ENCODE data around the gene CPHXL2.
A peak's percentile ranks its signal among the peaks of the same experiment; 100 is the strongest.

CPHXL2 gene

DNA sequence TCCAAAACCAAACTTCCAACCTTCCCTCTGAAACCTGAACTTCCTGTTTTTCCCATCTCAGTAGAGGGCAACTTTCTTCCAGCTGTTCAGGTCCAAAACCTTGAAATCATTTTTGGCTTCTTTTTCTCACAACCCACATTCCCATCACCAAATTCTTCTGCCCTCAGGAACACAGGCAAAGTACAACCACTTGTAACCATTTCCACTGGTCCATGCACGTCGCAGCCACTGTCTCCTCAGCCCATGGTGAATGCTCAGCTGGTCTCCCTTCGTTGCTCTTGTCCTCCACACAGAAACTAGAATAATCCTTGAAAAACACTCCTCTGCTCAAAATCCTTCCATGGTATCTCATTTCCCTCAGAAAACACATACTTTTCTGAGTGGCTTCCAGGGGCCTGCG, 50.0 kb downstream of the CPHXL2 start:
- no peak for DNase-seq (ENCODE audit: low spot score in 2 of 2)
- Mint-ChIP-seq H3K4me1 (no peaks in the 10 kb centered on the region), H3K36me3 (peaks cover 29% of the 10 kb centered on the region), H3K9me3 (no peaks in the 10 kb centered on the region), H3K27me3 (no peaks in the 10 kb centered on the region), H3K4me3 (no peak overlapping the region), H3K27ac (no peak overlapping the region)
- no peak for ATAC-seq (ENCODE audit: low read depth)

DNA sequence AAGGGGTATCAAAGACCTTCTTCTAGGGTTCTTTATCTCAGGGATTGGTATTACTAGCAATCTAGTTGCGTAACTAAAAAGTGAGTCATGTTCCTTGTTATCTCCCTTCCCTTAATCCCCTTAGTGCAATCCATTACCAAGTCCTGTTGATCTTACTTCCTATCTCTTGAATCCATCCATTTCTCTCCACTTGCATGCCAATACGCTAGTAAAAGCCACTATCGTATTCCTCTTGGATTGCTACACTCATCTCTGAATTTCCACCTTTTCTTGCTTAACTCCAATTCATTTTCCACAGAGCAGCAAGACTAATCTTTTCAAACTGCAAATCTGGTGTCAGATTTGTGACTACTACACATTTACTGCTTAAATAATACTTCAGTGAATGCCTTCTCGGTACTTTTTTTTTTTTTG, 51.9 kb downstream of the CPHXL2 start:
- H3K9me3 Mint-ChIP-seq, result no peaks in the 10 kb centered on the region
- DNase-seq (ENCODE audit: low spot score in 2 of 2), result no peak
- peaks cover 33% of the 10 kb centered on the region for H3K36me3 Mint-ChIP-seq
- peaks cover 13% of the 10 kb centered on the region for H3K4me1 Mint-ChIP-seq
- no peaks in the 10 kb centered on the region for H3K27me3 Mint-ChIP-seq
- peak overlapping the region; percentile 57 for H3K4me3 Mint-ChIP-seq
- peak overlapping the region; percentile 58 for H3K27ac Mint-ChIP-seq
- no peak for ATAC-seq (ENCODE audit: low read depth)

DNA sequence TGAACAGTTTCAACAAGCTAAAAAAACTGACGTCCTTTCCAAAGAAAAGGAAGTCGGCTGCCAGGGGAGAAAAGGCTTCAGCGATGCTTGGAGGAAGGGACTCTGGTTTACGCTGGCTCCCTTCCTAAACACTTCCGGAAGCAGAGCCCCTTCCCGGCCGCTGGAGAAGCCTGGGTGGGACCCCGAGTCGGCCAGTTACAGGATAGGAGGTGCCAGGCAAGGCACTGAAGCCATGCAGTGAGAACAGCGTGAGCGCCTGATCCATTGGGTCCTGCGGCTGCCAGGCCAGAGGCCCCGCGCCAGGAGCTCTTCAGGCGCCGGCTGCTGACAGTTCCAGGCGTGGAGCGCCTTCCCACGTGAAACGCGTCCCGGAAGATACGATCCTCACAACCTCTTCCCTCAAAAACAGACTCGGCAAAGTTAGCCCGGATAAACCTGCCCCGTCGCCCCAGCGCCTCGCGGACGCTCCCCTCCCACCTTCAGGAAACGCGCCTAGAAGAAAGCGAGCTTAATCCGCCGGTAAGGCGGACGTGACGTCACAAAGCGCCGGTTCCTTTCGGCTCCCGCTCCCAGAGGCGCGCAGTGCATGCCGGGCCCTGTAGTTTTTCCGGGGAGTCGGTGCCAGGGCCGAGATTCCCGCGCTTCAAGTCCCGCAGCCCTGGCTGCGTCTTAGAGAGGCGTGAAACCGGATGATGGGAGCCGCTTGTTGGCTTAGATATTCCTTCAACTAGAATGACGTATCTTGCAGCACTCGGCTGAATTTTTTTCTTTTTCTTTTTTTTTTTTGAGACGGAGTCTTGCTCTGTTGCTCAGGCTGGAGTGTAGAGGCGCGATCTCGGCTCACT, 53.8 kb downstream of the CPHXL2 start, which contains the start of gene ADAT1:
Gene ADAT1, minus strand, starts transcription at position 521 of the 845 bp plus-strand sequence. CDS start 2,482 bp downstream, outside the sequence.
- peak; percentile 92 to 93 for DNase-seq (ENCODE audit: low spot score in 2 of 2)
- Mint-ChIP-seq H3K36me3 (peaks cover 25% of the 10 kb centered on the region), H3K4me3 (peak within 1 kb of the TSS; percentile 98), H3K27me3 (no peaks in the 10 kb centered on the region), H3K9me3 (no peaks in the 10 kb centered on the region), H3K27ac (peak within 1 kb of the TSS; percentile 96), H3K4me1 (peaks cover 13% of the 10 kb centered on the region)
- ATAC-seq (ENCODE audit: low read depth), result peak; percentile 95

DNA sequence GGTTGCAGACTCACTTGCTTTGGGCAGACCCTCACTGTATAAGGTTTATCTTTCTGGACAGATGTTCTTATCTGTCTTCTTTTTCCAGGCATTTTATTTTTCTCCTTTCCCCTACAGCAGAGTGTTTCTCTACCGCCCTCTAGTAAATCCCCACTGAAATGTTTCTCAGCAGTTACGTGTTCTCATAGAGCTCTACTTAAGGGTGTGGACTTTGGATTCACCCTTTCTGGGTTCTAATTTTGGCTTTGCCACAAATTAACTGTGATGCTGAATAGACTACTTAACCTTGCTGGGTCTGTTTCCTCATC, 55.7 kb downstream of the CPHXL2 start:
- no peak for ATAC-seq (ENCODE audit: low read depth)
- Mint-ChIP-seq H3K4me3 (no peak overlapping the region), H3K27ac (peak overlapping the region; percentile 80), H3K27me3 (no peaks in the 10 kb centered on the region), H3K9me3 (no peaks in the 10 kb centered on the region), H3K4me1 (peaks cover 22% of the 10 kb centered on the region), H3K36me3 (peaks cover 23% of the 10 kb centered on the region)
- DNase-seq (ENCODE audit: low spot score in 2 of 2), result no peak

DNA sequence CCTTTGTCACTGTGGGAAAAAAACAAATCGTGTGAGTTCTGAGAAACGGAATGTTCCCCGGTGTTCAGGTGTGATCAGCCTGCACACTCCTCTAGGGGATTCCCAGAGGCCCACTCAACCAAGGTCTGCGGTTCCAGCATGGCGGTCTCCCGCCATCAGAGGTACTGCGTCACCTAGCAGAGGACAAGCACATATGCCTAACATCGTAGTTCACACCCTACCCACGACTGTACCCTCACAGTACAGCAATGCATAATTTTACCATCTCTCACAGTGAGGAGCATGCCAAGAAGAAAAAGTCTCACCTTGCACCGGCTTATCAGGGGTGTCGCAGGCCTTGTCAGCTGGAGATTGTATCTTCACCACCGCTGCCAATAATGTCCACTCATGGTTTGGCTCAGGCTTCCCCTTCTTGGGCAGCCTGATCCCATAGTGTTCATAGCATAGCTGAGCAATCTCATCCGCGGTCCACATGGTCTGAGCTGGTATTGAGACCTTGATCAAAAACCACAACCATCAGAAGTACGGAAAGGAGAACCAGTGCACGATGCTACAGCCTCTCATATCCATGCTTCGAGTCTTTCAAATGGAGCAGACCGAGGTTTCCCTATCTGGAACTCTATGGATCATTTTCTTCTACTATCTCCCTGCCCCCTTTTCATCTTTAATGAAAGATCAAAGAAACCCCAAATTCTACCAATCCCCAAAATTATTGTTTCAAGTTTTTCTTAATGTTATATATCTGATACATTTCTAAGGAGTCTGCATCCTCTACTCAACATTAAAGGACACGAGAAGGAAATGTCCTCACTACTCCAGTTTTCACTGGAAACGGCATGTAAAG, 56.3 kb downstream of the CPHXL2 start:
- DNase-seq (ENCODE audit: low spot score in 2 of 2) (no peak), ATAC-seq (ENCODE audit: low read depth) (no peak)
- Mint-ChIP-seq H3K27me3 (no peaks in the 10 kb centered on the region), H3K36me3 (peaks cover 22% of the 10 kb centered on the region), H3K4me3 (no peak overlapping the region), H3K27ac (peak overlapping the region; percentile 80), H3K9me3 (no peaks in the 10 kb centered on the region), H3K4me1 (peaks cover 22% of the 10 kb centered on the region)

DNA sequence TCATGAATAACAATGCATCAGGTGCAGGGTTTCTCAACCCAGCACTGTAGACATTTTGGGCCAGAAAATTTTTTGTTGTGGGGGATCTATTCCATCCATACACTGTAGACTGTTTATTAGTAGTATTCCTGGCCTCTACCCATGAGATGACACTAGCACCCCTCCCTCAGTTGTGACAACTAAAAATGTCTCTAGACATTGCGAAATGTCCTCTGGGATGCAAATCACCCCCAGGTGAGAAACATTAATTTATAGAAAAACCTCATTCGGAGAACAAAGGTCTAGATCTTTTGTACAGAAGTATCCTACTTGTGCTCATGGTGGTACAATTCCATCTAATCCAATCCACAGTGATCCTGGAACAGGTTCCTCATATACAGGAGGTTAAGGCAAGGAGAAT, 58.0 kb downstream of the CPHXL2 start:
- Mint-ChIP-seq H3K36me3 (peaks cover 24% of the 10 kb centered on the region), H3K27me3 (no peaks in the 10 kb centered on the region), H3K27ac (no peak overlapping the region), H3K4me1 (peaks cover 22% of the 10 kb centered on the region), H3K4me3 (no peak overlapping the region), H3K9me3 (no peaks in the 10 kb centered on the region)
- ATAC-seq (ENCODE audit: low read depth) (no peak), DNase-seq (ENCODE audit: low spot score in 2 of 2) (no peak)

DNA sequence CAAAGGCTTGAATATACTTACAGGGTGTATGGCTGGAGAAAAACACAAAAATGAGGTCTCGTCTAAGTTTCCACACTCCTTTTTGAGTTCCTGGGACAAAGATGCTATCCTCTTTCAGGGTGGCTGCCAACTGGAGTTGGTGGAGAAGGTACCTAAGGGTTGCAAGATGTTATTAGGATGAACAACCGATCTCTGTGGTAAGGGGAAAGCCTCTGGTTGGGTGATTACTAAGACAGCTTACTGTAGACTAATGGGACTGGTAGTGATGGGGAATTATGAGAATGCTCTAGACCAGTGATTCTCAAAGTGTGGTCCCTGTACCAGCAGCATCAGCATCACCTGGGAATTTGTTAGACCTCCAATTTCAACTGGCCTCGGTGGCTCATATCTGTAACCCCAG, 59.7 kb downstream of the CPHXL2 start:
- Mint-ChIP-seq H3K9me3 (no peaks in the 10 kb centered on the region), H3K27ac (peak overlapping the region; percentile 64), H3K4me1 (peaks cover 22% of the 10 kb centered on the region), H3K27me3 (no peaks in the 10 kb centered on the region), H3K36me3 (peaks cover 28% of the 10 kb centered on the region), H3K4me3 (no peak overlapping the region)
- ATAC-seq (ENCODE audit: low read depth) (no peak), DNase-seq (ENCODE audit: low spot score in 2 of 2) (no peak)

DNA sequence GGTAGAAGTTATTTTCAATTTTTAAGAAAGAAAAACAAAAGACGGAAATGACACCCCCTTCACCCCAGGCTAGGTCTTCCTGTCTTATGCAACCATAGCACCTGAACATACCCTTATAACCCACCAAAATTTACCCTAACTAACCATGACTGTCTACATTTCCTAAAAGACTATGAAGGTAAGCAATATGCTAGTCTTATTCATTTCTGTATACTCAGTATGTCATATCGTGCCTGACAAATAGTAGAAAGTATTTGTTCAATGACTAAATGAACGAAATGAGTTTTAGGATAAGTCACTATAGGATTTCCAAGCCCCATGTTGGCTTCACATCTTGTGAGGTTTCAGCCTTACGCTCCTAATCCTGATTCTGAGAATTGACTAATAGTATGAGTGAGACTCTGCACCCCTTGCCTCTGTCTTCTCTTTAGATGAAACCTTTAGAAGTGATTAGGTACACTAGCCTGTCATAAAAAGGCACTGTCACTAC, 60.2 kb downstream of the CPHXL2 start:
- H3K4me3 Mint-ChIP-seq, result no peak overlapping the region
- no peak overlapping the region for H3K27ac Mint-ChIP-seq
- DNase-seq (ENCODE audit: low spot score in 2 of 2) (no peak), ATAC-seq (ENCODE audit: low read depth) (no peak)
- peaks cover 19% of the 10 kb centered on the region for H3K4me1 Mint-ChIP-seq
- no peaks in the 10 kb centered on the region for H3K27me3 Mint-ChIP-seq
- H3K9me3 Mint-ChIP-seq, result no peaks in the 10 kb centered on the region
- peaks cover 30% of the 10 kb centered on the region for H3K36me3 Mint-ChIP-seq

DNA sequence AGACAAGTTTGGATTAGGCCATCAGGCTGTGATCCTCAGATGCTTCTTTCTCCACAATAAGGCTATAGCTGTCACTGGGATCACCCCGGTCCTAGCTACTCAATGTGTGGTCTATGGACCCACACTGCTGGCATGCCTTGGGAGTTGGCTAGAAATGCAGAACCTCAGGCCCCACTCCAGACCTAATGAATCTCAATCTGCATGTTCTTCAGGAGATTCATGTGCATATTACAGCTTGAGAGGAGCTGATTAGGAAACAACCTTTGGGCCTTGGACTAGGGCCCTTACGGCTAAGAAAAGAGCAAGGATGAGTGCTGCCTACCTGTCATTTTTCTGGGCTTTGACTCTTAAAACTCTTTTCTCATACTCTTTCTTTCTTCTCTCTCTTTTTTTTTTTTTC, 61.2 kb downstream of the CPHXL2 start:
- no peak overlapping the region for H3K27ac Mint-ChIP-seq

DNA sequence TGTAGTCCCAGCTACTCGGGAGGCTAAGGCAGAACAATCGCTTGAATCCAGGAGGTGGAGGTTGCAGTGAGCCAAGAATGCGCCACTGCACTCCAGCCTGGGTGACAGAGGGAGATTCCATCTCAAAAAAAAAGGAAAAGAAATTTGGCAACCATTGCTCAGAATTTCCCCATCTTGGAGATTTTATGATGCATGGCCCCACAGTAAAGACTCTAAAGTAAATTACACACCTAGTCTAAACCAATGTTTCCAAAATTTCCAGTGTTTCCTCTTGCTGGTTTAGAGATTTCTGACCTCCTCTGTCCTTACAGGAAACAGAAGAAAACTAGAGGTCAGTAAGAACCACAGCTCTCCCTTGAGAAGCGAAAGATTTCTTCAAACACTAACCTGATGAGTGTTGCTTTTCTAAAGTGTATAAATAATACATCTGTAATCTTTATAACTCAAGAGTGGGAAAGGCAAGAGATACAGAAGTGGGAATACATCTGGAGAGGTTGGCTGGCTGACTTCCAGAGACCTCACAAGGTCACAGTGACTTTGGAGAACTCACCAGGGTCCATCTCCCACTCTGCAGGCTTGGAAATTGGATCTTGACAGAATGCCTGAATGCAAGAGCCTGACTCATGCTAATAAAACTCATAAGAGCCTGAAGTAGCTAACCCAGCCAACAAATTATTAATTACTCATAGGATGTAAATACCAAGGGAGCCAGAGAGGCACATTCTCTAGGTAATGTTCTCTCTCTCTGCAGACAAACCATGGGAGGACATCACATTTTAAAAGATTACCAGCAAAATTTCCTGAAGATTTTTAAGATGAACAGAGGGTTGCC, 62.5 kb downstream of the CPHXL2 start:
- peaks cover 9% of the 10 kb centered on the region for H3K4me1 Mint-ChIP-seq
- no peak overlapping the region for H3K27ac Mint-ChIP-seq
- no peak for DNase-seq (ENCODE audit: low spot score in 2 of 2)
- H3K36me3 Mint-ChIP-seq, result peaks cover 23% of the 10 kb centered on the region
- no peak overlapping the region for H3K4me3 Mint-ChIP-seq
- ATAC-seq (ENCODE audit: low read depth), result no peak
- no peaks in the 10 kb centered on the region for H3K27me3 Mint-ChIP-seq
- no peaks in the 10 kb centered on the region for H3K9me3 Mint-ChIP-seq

More for the DNA sequence above, 61.2 kb downstream of the CPHXL2 start:
- Mint-ChIP-seq H3K36me3 (peaks cover 30% of the 10 kb centered on the region), H3K27me3 (no peaks in the 10 kb centered on the region), H3K4me1 (peaks cover 14% of the 10 kb centered on the region), H3K4me3 (no peak overlapping the region), H3K9me3 (no peaks in the 10 kb centered on the region)
- ATAC-seq (ENCODE audit: low read depth), result no peak
- no peak for DNase-seq (ENCODE audit: low spot score in 2 of 2)

Data from memory B cell (primary cell).